ENCODE data around the gene POLH.
"Not testable (repeated sequence)": the region's sequence is repeated elsewhere in the genome, so short reads cannot be mapped to it uniquely, and the experiment has no call there.

The POLH gene

DNA sequence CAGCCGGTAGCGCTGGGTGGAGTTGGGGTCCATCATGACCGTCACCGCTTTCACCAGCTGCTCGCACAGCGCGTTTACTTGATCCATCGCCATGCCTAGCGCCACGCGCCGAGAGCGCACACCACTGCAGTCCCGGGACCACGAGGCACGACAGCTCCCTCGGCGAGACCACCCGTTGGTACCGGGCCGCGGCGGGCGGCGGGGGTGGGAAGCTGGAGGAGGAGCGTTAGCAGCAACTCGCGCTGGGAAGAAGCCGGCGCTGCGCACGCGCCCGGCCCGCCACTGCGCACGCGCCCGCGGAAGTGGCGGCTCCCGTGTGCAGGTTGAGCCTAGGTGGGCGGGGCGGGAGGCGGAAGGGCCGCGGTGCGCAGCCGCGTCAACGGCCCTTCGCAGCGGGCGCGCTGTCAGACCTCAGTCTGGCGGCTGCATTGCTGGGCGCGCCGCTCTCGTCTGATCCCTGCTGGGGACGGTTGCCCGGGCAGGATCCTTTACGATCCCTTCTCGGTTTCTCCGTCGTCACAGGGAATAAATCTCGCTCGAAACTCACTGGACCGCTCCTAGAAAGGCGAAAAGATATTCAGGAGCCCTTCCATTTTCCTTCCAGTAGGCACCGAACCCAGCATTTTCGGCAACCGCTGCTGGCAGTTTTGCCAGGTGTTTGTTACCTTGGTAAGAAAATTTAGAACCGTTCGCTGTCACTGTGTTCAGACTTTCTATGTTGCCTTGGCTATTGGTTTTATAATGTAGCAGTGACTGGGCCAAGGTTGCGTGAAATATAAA, at the start of gene POLH, which contains the start of gene XPO5:
POLH (plus strand) TSS at position 414 of the 780 bp plus-strand sequence. CDS start 6,135 bp downstream, outside the sequence.
XPO5 (minus strand) TSS at position 267 of the 780 bp plus-strand sequence; CDS start at position 93, 174 bp downstream.
- in situ Hi-C loops (cut with MboI; ENCODE audit: low pct_unique_long_range_greater_than_20kb, low sequenced_read_pairs): no loop called here

DNA sequence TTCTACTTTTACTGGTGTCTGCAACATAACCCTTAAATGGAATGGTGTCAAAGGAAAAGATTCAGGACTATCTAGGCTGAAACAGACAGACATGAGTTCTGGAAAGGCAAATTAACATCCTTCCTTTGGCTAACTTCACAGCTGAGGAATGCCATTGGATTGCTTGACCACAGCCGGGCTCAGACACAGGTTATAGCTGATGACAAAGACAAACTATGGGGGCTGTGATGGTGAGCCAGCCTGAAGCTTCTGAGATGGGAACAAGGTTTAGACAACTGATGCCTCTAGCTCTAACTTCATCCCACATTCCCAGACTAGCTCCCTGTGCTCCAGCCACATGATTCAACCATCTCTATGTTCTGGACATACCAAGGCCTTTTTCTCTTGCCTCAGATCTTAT, 43.8 kb upstream of the POLH start:
- DNase-seq: no peak
- in situ Hi-C loops (cut with MboI; ENCODE audit: low pct_unique_long_range_greater_than_20kb, low sequenced_read_pairs): no loop called here

More for the DNA sequence above, at the start of gene POLH, which contains the start of gene XPO5:
- DNase-seq: peak; percentile 96

DNA sequence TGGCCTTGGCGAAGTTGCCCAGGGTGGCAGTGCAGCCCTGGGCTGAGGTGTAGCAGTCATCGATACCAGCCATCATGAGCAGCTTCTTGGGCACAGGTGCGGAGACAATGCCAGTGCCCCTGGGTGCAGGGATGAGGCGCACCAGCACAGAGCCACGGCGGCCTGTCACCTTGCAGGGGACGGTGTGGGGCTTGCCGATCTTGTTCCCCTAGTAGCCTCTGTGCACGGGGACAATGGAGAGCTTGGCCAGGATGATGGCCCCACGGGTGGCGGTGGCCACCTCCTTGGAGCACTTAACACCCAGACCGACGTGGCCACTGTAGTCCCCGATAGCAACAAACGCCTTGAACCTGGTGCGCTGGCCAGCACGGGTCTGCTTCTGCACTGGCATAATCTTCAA, 37.0 kb upstream of the POLH start:
- DNase-seq; in situ Hi-C loops (cut with MboI; ENCODE audit: low pct_unique_long_range_greater_than_20kb, low sequenced_read_pairs): not testable (repeated sequence)

DNA sequence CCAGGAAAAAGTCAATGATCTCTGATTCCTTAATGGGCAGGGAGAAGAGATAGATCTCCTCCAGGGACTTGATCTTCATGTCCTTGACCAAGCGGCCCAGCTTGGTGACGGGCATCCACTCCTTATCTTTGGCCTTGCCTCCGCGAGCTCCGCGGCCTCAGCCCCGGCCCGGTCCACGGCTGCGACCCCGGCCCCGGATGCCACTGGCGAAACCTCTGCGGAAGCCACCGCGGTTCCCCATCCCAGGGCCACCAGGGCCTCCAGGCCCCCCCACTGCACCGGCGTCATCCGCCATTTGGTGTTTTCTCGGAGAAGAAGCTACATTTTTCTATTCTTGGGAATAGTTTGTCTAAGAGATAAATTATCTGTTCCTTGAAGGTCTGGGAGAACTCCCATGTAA, 36.6 kb upstream of the POLH start:
- in situ Hi-C loops (cut with MboI; ENCODE audit: low pct_unique_long_range_greater_than_20kb, low sequenced_read_pairs); DNase-seq: not testable (repeated sequence)

DNA sequence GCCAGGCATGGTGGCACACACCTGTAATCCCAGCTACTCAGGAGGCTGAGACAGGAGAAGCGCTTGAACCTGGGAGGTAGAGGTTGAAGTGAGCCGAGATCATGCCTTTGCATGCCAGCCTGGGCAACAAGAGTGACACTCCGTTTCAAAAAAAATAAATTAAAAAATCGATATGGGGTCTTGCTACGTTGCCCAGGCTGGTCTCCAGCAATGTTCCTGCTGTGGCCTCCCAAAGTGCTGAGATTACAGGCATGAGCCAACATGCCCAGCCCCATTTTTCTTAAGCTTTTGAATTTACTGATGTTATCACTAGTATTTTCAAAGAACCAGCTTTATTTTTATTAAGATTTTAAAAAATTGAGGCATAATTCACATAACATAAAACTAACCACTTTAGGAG, 35.5 kb upstream of the POLH start:
- in situ Hi-C loops (cut with MboI; ENCODE audit: low pct_unique_long_range_greater_than_20kb, low sequenced_read_pairs): no loop called here
- DNase-seq: no peak

DNA sequence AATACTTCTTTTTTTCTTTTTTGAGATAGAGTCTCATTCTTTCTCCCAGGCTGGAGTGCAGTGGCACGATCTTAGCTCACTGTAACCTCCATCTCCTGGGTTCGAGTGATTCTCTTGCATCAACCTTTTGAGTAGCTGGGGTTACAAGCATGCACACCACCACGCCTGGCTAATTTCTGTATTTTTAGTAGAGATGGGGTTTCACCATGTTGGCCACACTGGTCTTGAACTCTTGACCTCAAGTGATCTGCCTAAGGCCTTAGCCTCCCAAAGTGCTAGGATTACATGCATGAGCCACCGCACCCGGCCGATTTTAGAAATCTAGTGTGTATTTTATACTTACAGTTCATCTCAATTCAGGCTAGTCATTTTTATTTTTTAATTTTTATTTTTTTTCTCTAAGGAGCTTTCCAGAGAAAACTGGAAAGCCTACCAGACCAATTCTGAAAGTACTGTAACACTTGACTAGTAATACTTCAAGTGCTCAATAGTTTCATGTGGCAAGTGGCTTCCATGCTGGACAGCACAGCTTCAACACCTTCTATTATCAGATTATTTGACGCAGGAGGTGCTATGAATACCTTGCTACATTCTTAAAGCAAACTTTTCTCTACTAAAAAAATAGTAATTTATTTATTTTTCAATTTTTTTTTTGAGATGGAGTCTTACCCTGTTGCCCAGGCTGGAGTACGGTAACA, 34.1 kb upstream of the POLH start:
- DNase-seq: no peak

DNA sequence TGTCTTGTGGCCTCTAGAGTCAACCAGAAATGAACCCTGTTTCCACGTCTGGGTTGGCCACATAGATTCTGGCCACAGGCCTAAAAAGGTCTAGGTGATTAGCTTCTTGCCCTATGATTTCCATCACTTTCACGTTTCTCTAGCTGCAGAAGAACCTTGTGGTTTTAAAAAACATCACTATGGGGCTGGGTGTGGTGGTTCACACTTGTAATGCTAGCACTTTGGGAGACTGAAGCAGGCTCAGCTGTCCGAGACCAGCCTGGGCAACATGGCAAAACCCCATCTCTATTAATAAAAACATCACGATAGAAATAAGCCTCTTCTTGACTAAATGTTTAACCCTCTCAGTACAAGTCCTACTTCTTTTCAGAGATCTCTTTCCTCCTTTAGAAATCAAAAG, 31.5 kb upstream of the POLH start:
- DNase-seq: no peak
- in situ Hi-C loops (cut with MboI; ENCODE audit: low pct_unique_long_range_greater_than_20kb, low sequenced_read_pairs): no loop called here

More for the DNA sequence above, 34.1 kb upstream of the POLH start:
- in situ Hi-C loops (cut with MboI; ENCODE audit: low pct_unique_long_range_greater_than_20kb, low sequenced_read_pairs): no loop called here

DNA sequence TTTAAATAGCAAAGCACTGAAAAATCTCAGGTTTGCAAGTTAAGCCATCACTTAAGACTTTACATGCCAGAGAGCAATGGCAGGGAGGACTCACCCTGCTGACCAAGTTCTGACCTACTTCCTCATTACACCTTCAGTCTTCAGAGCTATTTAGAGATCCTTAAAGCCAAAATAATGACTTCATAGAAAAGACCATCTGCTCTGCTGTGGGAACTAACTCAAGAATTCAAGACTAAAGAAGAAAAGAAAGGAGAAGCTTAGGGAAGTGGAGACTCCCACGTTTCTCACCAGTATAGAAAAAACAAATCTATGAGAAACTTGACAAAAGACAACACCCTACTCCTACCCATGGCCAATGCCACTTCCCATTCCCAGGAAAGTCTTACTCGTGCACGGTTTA, 28.8 kb upstream of the POLH start:
- in situ Hi-C loops (cut with MboI; ENCODE audit: low pct_unique_long_range_greater_than_20kb, low sequenced_read_pairs): no loop called here
- DNase-seq: peak; percentile 40

DNA sequence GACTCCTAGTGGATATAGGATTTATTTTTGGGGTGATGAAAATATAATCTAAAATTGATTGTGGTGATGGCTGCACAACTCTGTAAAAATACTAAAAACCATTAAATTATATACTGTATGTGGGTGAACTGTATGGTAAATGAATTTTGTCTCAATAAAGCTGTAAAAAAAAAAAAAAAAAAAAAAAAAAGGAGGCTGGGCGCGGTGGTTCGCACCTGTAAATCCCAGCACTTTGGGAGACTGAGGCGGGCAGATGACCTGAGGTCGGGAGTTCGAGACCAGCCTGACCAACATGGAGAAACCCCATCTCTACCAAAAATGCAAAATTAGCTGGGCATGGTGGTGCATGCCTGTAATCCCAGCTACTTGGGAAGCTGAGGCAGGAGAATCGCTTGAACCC, 18.4 kb upstream of the POLH start:
- DNase-seq; in situ Hi-C loops (cut with MboI; ENCODE audit: low pct_unique_long_range_greater_than_20kb, low sequenced_read_pairs): not testable (repeated sequence)

DNA sequence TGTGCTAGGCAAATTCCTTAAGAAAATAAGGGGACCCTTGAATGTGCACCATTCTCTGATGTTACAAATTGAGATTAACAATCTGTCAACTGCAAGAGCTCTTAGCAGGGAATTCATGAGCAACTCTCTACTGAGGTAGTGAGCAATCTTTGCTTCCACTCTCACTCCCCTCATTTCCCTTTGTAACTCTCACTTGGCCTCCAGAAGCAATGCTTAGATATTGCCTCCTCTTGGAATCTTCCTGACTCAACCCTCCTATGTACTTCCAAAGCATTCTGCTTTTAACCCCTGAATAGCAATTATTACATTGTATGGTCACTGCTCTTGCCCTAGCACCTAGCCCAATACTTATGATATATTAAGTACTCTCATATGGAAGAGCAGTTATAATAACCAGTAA, 16.7 kb upstream of the POLH start:
- in situ Hi-C loops (cut with MboI; ENCODE audit: low pct_unique_long_range_greater_than_20kb, low sequenced_read_pairs): no loop called here
- DNase-seq: no peak

DNA sequence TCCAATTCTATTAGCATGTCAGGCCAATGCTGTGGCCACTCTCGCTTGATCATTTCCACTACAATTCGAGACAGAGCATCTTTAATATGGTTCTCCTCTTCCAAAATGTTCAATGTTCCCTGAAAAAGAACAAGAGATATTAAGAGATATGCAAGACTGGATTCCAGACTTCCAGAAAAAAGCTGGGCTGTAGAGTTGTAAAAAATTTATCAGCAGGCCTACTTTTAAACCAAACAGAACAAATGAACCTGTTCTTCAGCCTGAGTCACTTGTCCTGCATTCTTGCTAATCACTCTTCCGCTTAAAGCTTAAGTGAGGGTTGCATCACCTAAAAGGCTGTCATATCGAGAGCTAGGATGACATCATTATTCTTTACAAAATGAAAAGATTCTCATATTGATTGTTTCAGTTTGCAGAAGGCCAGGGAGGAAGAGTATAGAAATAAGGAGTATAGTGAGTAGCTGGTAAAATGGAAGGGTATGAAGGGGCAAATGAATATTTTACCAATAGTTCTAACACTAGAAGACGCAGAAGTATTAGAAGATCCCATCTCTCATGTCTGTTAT, 5.0 kb upstream of the POLH start:
- DNase-seq: no peak
- in situ Hi-C loops (cut with MboI; ENCODE audit: low pct_unique_long_range_greater_than_20kb, low sequenced_read_pairs): no loop called here

DNA sequence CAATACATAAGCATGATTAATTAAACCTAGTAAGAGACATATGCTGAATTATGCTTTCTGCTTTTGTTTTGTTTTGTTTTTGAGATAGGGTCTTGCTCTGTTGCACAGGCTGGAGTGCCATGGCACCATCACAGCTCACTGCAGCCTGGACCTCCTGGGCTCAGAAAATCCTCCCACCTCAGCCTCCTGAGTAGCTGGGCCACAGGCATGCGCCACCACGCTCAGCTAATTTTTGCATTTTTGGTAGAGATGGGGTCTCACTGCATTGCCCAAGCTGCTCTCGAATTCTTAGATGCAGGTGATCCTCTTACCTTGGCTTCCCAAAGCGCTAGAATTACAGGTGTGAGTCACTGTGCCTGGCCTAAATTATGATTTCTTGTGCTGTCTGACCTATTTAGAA, 4.0 kb upstream of the POLH start:
- DNase-seq: no peak
- in situ Hi-C loops (cut with MboI; ENCODE audit: low pct_unique_long_range_greater_than_20kb, low sequenced_read_pairs): no loop called here

DNA sequence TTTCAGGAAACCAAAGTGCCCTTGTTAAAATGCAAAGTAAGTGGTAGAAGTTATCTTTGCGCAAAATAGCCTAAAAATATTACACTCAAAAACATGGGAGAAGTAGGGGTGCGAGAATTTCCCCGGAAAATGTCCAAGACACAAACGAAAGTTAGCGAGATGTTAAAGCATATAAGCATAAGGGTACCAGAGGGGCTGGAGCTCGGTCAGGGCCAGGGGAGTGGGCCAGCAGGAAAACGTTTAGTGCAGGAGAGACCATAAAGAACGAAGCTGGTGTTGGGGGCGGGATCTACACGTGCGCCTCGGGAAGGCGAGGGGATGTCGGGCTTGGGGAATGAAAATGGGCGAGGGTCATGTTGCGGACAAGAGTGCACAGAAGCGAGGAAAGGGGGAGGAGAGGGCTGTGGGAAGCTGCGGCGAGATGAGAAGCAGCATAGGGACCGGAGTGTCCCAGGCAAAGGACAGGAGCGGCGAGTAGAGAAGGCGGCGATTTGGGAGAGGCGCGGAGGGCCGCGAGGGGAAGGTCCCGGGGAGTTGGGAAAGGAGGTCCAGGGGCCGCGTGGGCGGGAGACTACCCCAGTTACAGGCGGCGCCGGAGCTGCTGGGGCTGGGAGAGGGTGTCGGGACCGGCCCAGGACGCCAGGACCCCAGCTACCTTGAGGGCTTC, 747 bp upstream of the POLH start:
- peak; percentile 54 for DNase-seq
- in situ Hi-C loops (cut with MboI; ENCODE audit: low pct_unique_long_range_greater_than_20kb, low sequenced_read_pairs): no loop called here

DNA sequence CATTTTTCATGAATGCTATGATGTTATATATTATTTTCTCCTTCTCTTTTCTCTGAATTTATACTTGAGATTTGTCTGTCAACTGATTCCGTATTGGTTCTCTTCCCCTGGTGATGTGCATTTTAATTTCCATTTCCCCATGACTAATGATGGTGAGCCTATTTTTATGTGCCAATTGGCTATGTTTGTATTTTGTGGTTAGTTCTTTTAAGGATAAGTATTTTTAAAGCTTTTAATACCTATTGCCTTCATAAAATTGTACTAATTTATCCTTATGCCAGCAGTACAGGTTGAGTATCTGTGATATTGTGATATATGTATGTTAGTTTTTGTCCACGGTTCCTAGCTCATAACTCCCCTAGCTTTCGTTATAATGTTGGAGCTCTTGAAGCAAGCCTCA, 2.8 kb downstream of the POLH start:
- in situ Hi-C loops (cut with MboI; ENCODE audit: low pct_unique_long_range_greater_than_20kb, low sequenced_read_pairs): no loop called here
- DNase-seq: no peak

DNA sequence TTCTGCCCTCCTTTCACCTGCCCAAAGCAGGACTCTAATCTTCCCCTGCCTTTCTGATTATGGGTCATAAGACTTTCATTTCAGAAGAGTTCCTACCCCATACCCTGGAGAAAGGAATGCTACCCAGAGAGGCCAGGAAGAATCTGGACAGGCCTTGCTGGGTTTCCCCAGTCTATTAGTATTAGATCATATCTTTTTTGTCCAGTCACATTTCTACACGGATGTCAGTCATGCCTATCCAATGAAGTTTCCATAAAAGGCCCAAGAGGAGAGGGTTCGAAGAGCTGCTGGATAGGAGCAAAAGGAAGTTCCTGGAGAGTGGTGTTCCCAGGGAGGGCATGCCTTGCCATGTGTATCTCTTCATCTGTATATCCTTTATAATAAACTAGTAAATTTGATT, 3.2 kb downstream of the POLH start:
- no peak for DNase-seq
- in situ Hi-C loops (cut with MboI; ENCODE audit: low pct_unique_long_range_greater_than_20kb, low sequenced_read_pairs): no loop called here

DNA sequence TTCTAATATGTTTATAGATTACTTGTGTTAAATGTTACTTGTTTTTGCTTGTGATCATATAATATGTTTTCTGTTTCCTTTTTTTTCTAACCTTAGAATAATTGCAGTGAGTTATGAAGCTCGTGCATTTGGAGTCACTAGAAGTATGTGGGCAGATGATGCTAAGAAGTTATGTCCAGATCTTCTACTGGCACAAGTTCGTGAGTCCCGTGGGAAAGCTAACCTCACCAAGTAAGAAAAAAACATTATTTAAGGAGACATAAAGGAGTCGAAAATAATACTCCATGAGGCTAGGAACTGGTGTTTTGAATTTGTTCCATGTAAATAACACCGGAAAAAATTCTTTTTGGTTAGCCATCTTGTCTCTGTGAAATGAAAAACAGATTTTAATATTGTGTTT, 6.9 kb downstream of the POLH start:
- in situ Hi-C loops (cut with MboI; ENCODE audit: low pct_unique_long_range_greater_than_20kb, low sequenced_read_pairs): no loop called here
- no peak for DNase-seq

DNA sequence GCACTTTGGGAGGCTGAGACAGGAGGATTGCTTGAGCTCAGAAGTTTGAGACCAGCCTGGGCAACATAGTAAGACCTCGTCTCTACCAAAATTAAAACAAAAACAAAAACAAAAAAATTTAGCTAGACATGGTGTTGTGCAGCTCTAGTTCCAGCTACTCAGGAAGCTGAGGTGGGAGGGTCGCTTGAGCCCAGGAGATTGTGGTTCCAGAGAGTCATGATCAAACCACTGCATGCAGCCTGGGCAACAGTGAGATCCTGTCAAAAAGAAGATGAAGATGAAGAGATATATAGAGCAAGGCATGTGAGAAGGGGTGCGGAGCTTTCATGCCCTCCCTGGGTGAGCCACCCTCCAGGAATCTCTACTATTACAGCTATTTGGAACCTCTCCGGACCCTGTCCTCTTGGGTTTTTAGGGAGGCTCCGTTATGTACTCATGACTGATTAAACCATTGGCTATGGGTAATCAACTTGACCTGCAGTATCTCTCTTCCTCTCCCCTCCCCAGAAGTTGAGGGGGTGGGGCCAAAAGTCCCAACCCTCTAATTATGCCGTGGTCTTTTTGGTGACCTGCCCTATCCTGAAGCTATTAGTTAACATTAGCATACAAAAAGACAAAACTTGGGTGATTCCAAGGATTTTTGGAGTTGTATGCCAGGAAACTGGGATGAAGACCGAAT, 9.0 kb downstream of the POLH start:
- DNase-seq: no peak
- in situ Hi-C loops (cut with MboI; ENCODE audit: low pct_unique_long_range_greater_than_20kb, low sequenced_read_pairs): no loop called here

DNA sequence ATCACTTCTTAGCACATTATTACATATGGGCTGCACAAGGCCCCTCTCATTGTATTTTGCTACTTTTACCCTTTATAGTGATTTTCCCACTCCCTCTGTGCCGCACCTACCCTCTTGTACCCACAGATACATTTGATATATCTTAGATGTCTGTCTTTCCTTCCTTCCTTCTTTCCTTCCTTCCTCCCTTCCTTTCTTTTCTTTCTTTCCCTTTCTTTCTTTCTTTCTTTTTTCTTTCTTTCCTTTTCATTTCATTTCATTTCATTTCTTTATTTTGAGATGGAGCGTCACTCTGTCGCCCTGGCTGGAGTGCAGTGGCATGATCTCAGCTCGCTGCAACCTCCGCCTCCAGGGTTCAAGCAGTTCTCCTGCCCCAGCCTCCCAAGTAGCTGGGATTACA, 12.2 kb downstream of the POLH start:
- in situ Hi-C loops (cut with MboI; ENCODE audit: low pct_unique_long_range_greater_than_20kb, low sequenced_read_pairs): no loop called here
- DNase-seq: no peak

DNA sequence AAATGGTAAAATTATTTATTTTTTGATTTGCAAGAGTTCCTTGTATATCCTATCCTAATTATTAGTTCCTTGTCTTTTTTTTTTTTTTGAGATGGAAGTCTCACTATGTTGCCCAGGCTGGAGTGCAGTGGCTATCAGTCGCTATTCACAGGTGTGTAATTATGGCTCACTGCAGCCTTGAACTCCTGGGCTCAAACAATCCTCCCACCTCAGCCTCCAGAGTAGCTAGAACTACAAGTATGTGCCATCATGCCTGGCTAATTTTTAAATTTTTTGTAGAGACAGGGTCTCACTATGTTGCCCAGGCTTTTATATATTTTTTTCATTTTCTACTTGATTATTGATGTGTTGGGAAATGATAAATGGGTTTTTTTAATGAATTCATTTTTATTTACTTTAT, 13.6 kb downstream of the POLH start:
- in situ Hi-C loops (cut with MboI; ENCODE audit: low pct_unique_long_range_greater_than_20kb, low sequenced_read_pairs); DNase-seq: not testable (repeated sequence)
